Effector memory CD8-positive, alpha-beta T cell (primary cell): ENCODE results near the gene RGL1.

Experiments
- ATAC-seq: fragments of 150-1000 bp; cut with Tn5 transposase; replicated peaks from 2 replicates; pipeline ENCODE4 v1.10.0; 2021; ENCODE audit warnings: mild to moderate bottlenecking, moderate library complexity
- DNase-seq, 3 experiments: peaks; one replicate each; pipeline ENCODE4 v3.0.0; 2021
- H3K27ac Mint-ChIP-seq, 2 donors: one replicate each; pipeline ENCODE4 v1.8.0; 2022; ENCODE audit warnings: mild to moderate bottlenecking in 2 of 2, mixed read lengths in 2 of 2, moderate library complexity in 2 of 2
- H3K27me3 Mint-ChIP-seq, 2 donors: one replicate each; pipeline ENCODE4 v1.8.0; 2022; ENCODE audit warnings: mixed read lengths in 2 of 2
- H3K36me3 Mint-ChIP-seq: one replicate; pipeline ENCODE4 v1.8.0; 2022; ENCODE audit warnings: mild to moderate bottlenecking, moderate library complexity, mixed read lengths; ENCODE audit not compliant: insufficient read depth
- H3K4me1 Mint-ChIP-seq, 2 donors: one replicate each; pipeline ENCODE4 v1.8.0; 2022; ENCODE audit warnings: low read depth in 2 of 2, mixed read lengths in 2 of 2
- H3K4me3 Mint-ChIP-seq, 2 donors: one replicate each; pipeline ENCODE4 v1.8.0; 2022; ENCODE audit warnings: mild to moderate bottlenecking in 2 of 2, mixed read lengths in 2 of 2, moderate library complexity in 2 of 2
- H3K9me3 Mint-ChIP-seq, 2 donors: one replicate each; pipeline ENCODE4 v1.8.0; 2022; ENCODE audit warnings: mixed read lengths in 2 of 2

RGL1 gene

GRCh38 chr1:183883623-183884022 lies 78.7 kb downstream of the RGL1 start:
- ATAC-seq (no peak), DNase-seq (no peak)
- Mint-ChIP-seq H3K4me1 (peaks cover 16 to 20% of the 10 kb centered on the region in 2 donors), H3K27ac (no peak overlapping the region), H3K9me3 (no peaks in the 10 kb centered on the region), H3K4me3 (no peak overlapping the region), H3K36me3 (peaks cover 3% of the 10 kb centered on the region), H3K27me3 (peaks cover 0 to 8% of the 10 kb centered on the region in 2 donors)

GRCh38 chr1:183884526-183884925 lies 79.6 kb downstream of the RGL1 start:
- Mint-ChIP-seq H3K4me1 (peaks cover 22 to 29% of the 10 kb centered on the region in 2 donors), H3K27me3 (peaks cover 0 to 8% of the 10 kb centered on the region in 2 donors), H3K36me3 (peaks cover 3% of the 10 kb centered on the region), H3K27ac (no peak overlapping the region), H3K4me3 (no peak overlapping the region), H3K9me3 (no peaks in the 10 kb centered on the region)
- ATAC-seq: no peak
- no peak for DNase-seq

- peaks cover 3% of the 10 kb centered on the region for H3K36me3 Mint-ChIP-seq
- peaks cover 0 to 8% of the 10 kb centered on the region in 2 donors for H3K27me3 Mint-ChIP-seq
- no peak overlapping the region for H3K27ac Mint-ChIP-seq
- H3K4me1 Mint-ChIP-seq: peaks cover 22 to 30% of the 10 kb centered on the region in 2 donors
- DNase-seq: no peak
- ATAC-seq: no peak
- H3K9me3 Mint-ChIP-seq: no peaks in the 10 kb centered on the region
- no peak overlapping the region for H3K4me3 Mint-ChIP-seq
Measured at GRCh38 chr1:183885142-183885735, 80.3 kb downstream of the RGL1 start.

DNA sequence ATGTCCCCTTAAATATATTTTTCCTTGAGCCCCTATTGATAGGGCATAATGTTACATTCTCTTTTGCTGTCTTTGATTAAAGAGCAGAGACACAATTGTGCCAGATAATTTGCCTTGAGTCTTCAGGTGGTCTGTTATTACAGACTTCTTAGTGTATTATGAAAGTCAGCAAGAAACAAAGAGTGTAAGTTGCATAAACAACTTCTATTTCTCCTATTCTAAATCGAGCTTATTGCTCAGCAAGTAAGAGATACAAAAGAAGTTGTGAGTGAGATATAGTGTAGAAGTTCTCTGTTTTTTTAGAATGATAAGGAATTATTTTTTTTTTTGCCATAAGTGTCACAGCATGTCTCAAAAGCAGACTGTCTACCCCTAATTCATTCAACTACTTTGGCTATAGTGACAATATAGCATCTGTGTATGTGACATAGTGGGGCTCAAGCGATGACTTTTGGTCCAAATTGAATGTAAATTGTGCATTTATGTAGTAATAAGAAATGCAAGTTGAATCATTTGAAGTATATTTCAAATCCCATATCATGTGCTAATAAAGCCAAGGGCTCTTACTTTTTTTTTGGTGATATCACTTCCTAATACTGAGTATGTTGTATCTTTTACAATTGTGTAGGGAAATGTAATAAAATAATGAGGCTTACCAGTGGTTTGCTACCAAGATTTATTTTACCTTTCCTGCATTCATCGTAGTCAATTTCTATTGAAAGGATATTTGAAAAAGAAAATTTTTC lies 81.3 kb downstream of the RGL1 start:
- Mint-ChIP-seq H3K4me1 (peaks cover 22 to 30% of the 10 kb centered on the region in 2 donors), H3K27me3 (peaks cover 0 to 8% of the 10 kb centered on the region in 2 donors), H3K27ac (peak overlapping the region in 1 of 2 donors; percentile 45), H3K9me3 (no peaks in the 10 kb centered on the region), H3K36me3 (peaks cover 2% of the 10 kb centered on the region), H3K4me3 (no peak overlapping the region)
- ATAC-seq (no peak), DNase-seq (no peak)

DNA sequence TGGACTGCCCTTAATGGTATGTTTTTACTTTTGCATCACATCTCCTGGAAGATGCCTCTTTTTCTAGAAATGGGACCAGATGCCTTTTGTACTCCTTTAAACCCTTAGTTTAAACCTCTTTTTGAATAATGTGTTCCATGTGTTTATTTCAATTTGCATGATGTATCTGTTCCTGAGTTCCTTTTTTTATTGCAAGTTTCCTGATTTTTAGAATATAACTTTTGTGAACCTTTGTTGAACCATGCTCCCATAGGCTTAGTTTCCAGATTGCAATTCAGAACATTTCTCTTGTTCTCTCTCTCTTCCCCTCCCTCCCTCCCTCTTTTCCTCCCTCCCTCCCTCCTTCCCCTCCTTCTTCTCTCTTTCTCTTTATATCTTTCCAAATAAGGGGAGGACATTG lies 81.9 kb downstream of the RGL1 start:
- Mint-ChIP-seq H3K36me3 (no peaks in the 10 kb centered on the region), H3K27me3 (peaks cover 0 to 3% of the 10 kb centered on the region in 2 donors), H3K27ac (peak overlapping the region in 1 of 2 donors; percentile 45), H3K9me3 (no peaks in the 10 kb centered on the region), H3K4me3 (no peak overlapping the region), H3K4me1 (peaks cover 22 to 30% of the 10 kb centered on the region in 2 donors)
- DNase-seq (no peak), ATAC-seq (no peak)

- H3K9me3 Mint-ChIP-seq: no peaks in the 10 kb centered on the region
- no peaks in the 10 kb centered on the region for H3K36me3 Mint-ChIP-seq
- peak in 1 of 3 experiments; percentile 1 for DNase-seq
- H3K27ac Mint-ChIP-seq: peak overlapping the region in 1 of 2 donors; percentile 45
- no peaks in the 10 kb centered on the region for H3K27me3 Mint-ChIP-seq
- ATAC-seq: peak; percentile 75
- H3K4me1 Mint-ChIP-seq: peaks cover 22 to 30% of the 10 kb centered on the region in 2 donors
- peak overlapping the region in 1 of 2 donors; percentile 58 for H3K4me3 Mint-ChIP-seq
Measured at GRCh38 chr1:183887826-183888819, 83.2 kb downstream of the RGL1 start.

GRCh38 chr1:183889095-183889494 lies 84.2 kb downstream of the RGL1 start:
- H3K36me3 Mint-ChIP-seq: no peaks in the 10 kb centered on the region
- DNase-seq (no peak), ATAC-seq (no peak)
- H3K27me3 Mint-ChIP-seq: no peaks in the 10 kb centered on the region
- no peaks in the 10 kb centered on the region for H3K9me3 Mint-ChIP-seq
- peaks cover 22 to 30% of the 10 kb centered on the region in 2 donors for H3K4me1 Mint-ChIP-seq
- H3K4me3 Mint-ChIP-seq: no peak overlapping the region
- no peak overlapping the region for H3K27ac Mint-ChIP-seq

DNA sequence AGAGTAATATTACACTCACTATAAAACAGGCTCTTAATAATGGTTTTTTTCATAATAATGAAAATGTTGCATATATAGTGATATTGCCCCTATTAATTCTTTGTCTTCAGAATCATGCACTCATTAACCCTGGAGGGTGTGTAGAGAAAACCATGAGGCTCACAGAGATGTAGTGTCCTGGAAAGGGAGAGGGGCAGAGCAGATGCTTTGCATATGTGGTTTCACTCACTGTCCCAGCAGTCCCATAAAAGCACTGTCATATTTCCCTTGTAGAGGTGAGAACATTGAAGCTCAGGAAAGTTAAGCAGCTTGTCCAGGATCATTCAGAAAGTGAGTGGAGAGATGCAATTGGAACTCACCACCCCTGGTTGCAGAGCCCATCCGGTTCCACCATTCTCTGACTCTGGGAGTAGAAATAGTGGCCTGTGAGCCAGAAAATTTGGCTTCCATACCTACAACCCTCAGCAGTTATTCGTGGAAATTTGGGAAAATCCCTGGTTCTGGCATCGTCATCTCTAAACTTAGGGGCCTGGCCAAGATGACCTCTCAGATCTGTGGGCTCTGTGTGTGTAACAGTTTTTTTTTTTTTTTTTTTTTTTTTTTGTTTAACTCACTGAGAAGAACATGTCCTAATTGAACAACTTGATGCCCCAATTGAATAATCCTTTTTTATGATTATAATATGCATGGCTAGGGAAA lies 86.4 kb downstream of the RGL1 start:
- peaks cover 22 to 30% of the 10 kb centered on the region in 2 donors for H3K4me1 Mint-ChIP-seq

GRCh38 chr1:183892351-183892793 lies 87.5 kb downstream of the RGL1 start:
- H3K36me3 Mint-ChIP-seq: no peaks in the 10 kb centered on the region

More for the DNA sequence above, 86.4 kb downstream of the RGL1 start:
- no peaks in the 10 kb centered on the region for H3K27me3 Mint-ChIP-seq
- no peak overlapping the region for H3K27ac Mint-ChIP-seq
- no peaks in the 10 kb centered on the region for H3K9me3 Mint-ChIP-seq
- ATAC-seq (no peak), DNase-seq (no peak)
- H3K4me3 Mint-ChIP-seq: no peak overlapping the region
- H3K36me3 Mint-ChIP-seq: no peaks in the 10 kb centered on the region

DNA sequence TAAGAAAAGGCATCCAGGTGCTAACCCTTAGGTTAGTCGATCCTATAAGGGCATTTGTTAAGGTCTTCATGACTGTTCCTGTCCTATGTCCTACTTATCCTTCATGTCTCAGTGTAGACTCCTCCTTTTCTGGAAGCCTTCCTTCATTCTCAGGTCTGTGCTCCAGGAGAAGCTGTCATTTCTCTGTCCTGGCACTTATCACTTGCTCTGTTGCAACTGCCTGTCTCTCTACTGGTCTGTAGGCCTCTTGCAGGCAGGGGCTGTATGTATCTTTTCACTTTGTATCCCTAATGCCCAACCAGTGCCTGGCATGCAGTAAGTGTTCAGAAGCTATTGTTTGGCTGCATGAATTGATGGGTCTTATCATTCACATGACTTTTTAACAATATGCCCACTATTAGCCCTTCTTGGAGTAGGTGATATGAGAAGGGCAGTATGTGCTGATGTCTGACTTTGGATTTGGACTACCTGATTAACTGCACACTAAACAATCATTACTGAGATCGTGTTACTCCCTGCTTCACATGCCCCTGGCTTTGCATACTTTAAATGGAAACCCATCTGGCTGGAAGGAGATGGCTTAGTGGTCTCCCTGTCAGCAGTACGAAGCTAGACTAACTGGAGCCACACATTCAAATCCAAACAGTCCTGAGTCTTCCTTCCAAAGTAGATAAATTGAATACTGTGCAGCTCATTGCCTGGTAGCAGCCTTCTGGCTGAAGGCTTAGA lies 88.8 kb downstream of the RGL1 start:
- H3K4me3 Mint-ChIP-seq: no peak overlapping the region
- no peaks in the 10 kb centered on the region for H3K9me3 Mint-ChIP-seq
- ATAC-seq: no peak
- no peaks in the 10 kb centered on the region for H3K27me3 Mint-ChIP-seq
- no peak for DNase-seq
- peaks cover 5 to 9% of the 10 kb centered on the region in 2 donors for H3K4me1 Mint-ChIP-seq
- H3K27ac Mint-ChIP-seq: no peak overlapping the region
- H3K36me3 Mint-ChIP-seq: no peaks in the 10 kb centered on the region

More at GRCh38 chr1:183892351-183892793, 87.5 kb downstream of the RGL1 start:
- Mint-ChIP-seq H3K27ac (no peak overlapping the region), H3K9me3 (no peaks in the 10 kb centered on the region), H3K27me3 (no peaks in the 10 kb centered on the region), H3K4me3 (no peak overlapping the region), H3K4me1 (peaks cover 18 to 22% of the 10 kb centered on the region in 2 donors)
- ATAC-seq (no peak), DNase-seq (no peak)

DNA sequence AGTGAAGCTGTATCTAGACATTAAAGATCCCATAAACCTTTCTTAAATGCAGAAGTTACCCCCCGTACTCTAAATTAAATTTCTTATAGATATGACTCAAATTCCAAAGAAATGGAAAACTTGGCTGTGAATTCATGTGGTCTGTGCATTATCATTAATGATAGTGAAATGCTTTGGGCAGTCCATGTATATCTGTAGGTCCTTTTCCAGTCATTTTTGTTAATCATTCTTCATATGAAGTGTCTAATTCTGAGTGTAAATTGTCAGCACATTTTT lies 89.3 kb downstream of the RGL1 start:
- no peaks in the 10 kb centered on the region for H3K36me3 Mint-ChIP-seq
- DNase-seq: no peak
- H3K27me3 Mint-ChIP-seq: no peaks in the 10 kb centered on the region
- no peak for ATAC-seq
- H3K4me3 Mint-ChIP-seq: no peak overlapping the region
- peaks cover 2 to 4% of the 10 kb centered on the region in 2 donors for H3K4me1 Mint-ChIP-seq
- H3K9me3 Mint-ChIP-seq: no peaks in the 10 kb centered on the region
- H3K27ac Mint-ChIP-seq: no peak overlapping the region

- no peaks in the 10 kb centered on the region for H3K4me1 Mint-ChIP-seq
- no peaks in the 10 kb centered on the region for H3K9me3 Mint-ChIP-seq
- H3K27me3 Mint-ChIP-seq: no peaks in the 10 kb centered on the region
- DNase-seq (no peak), ATAC-seq (no peak)
- H3K27ac Mint-ChIP-seq: peak overlapping the region in 1 of 2 donors; percentile 49
- H3K36me3 Mint-ChIP-seq: no peaks in the 10 kb centered on the region
- H3K4me3 Mint-ChIP-seq: no peak overlapping the region
Measured at GRCh38 chr1:183896466-183897048, 91.6 kb downstream of the RGL1 start.
